GM10266 (cell line): Measurements from ENCODE around the gene STX5.
"Not testable (repeated sequence)": the region's sequence is repeated elsewhere in the genome, so short reads cannot be mapped to it uniquely, and the experiment has no call there.

Experiments used
- DNase-seq: peaks from one replicate; pipeline ENCODE4 v3.0.0; 2012; ENCODE audit errors: extremely low spot score
- CTCF ChIP-seq: IDR thresholded peaks from 2 replicates; pipeline ENCODE4 v1.5.1; 2012; ENCODE audit warnings: mild to moderate bottlenecking, low read depth; ENCODE audit not compliant: control insufficient read depth, insufficient read depth; ENCODE audit errors: missing control alignments

The STX5 gene

DNA sequence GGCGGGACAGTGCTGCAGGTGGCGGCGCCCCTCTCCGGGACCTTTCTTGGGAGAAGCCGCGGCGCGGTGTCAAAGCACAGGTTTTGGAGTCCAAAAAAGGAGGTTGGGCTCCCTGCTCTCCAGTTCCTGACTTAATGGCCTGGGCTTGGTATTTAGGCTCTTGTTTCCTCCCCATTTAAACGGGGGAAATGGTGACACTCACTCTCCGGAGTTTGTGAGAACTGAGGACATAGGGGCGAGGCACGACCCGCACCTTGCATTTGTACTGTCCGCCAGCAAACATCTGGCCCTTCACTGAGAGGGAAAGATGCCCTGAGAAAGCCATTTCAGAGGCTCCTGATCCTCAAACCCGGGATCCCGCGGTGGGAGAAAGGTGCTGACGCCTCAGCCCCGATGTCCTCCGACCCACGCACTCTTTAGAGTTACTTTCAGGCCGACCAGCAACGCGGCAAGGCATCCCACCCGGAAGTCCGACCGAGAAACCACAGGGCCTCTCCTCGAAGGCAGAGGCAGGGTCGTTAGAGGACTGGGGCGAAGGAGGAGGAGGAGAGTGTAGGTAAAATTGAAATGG is 10.4 kb upstream of the STX5 start:
- DNase-seq: peak; percentile 18
- TF ChIP-seq CTCF: no peak

DNA sequence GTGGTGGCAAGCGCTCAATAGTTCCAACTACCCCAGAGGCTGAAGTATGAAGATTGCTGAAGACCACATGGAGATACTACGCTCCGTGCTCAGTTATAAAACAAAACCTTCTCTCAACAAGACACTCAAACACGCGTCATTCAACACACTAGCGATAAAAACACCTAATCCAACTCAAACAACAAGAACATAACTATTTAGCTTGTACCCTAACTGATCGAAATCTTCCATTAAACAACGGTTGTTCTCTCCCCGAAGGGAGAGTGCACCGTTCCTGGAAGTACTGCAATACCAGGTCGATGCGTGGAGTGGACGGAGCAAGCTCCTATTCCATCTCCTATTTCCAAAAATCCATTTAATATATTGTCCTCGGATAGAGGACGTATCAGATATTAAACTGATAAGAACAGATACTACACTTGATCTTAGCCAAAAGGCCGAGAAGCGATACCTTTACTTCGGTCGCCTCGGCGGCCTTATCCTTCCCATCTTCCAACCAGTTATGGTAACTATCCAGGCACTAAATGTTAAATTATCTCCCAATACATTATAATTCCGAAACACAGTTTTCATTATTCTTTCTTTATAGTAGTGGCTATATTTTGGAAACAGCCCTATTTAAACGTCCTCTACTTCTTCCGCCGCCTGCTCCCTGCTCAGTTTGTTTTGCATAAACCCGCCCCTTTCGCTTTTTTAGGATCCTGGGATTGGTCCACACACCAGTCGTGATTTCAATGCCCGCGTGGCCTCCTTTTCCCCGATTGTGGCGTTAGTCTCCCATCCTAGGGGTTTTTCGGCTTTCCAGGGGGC is 9.7 kb upstream of the STX5 start:
- DNase-seq: peak; percentile 85
- no peak for TF ChIP-seq CTCF

DNA sequence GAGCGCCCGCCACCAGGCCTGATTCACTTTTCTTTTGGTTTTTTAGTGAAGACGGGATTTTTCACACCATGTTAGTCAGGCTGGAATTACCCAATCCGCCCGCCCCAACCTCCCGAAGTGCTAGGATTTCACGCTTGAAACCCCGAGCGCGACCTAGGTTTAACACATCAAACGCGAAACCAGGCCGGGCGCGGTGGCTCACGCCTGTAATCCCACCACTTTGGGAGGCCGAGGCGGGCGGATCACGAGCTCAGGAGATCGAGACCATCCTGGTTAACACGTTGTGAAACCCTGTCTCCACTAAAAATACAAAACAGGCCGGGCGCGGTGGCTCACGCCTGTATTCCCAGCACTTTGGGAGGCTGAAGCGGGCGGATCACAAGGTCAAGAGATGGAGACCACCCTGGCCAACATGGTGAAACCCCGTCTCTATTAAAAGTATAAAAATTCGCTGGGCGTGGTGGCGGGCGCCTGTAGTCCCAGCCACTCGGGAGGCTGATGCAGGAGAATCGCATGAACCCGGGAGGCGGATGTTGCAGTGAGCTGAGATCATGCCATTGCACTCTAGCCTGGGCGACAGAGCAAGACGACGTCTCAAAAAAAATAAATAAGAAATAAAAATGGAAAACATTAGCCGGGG is 9.0 kb upstream of the STX5 start:
- DNase-seq: not testable (repeated sequence)

- peak; percentile 85 for DNase-seq
- no peak for TF ChIP-seq CTCF
These were observed 7.4 kb upstream of the STX5 start, which contains the start of gene WDR74 for GRCh38 chr11:62839050-62839945. Gene WDR74, minus strand, starts transcription at chr11:62839590. Its CDS starts 20 bp downstream, at chr11:62839570.

- no peak for DNase-seq
- TF ChIP-seq CTCF: no peak
These were observed 3.5 kb upstream of the STX5 start for GRCh38 chr11:62835336-62835735.

GRCh38 chr11:62832336-62833234 is 734 bp upstream of the STX5 start, which contains the start of gene TEX54:
Gene TEX54, minus strand, starts transcription at chr11:62832841.
- TF ChIP-seq CTCF: no peak
- DNase-seq: peak; percentile 24
